ENCODE measurements around the gene SEC14L1.

GRCh38 chr17:77258638-77259037 is 117.9 kb downstream of the SEC14L1 start:
- no peak for TF ChIP-seq EP300 (IDR thresholded peaks at IDR 0.05)
- TF ChIP-seq, protein P1, sequence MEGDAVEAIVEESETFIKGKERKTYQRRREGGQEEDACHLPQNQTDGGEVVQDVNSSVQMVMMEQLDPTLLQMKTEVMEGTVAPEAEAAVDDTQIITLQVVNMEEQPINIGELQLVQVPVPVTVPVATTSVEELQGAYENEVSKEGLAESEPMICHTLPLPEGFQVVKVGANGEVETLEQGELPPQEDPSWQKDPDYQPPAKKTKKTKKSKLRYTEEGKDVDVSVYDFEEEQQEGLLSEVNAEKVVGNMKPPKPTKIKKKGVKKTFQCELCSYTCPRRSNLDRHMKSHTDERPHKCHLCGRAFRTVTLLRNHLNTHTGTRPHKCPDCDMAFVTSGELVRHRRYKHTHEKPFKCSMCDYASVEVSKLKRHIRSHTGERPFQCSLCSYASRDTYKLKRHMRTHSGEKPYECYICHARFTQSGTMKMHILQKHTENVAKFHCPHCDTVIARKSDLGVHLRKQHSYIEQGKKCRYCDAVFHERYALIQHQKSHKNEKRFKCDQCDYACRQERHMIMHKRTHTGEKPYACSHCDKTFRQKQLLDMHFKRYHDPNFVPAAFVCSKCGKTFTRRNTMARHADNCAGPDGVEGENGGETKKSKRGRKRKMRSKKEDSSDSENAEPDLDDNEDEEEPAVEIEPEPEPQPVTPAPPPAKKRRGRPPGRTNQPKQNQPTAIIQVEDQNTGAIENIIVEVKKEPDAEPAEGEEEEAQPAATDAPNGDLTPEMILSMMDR (IDR thresholded peaks at IDR 0.05), result no peak
- TF ChIP-seq POLR2A (IDR thresholded peaks at IDR 0.05), result no peak
